HG02981 (cell line): ENCODE results near the gene HHLA2.

Experiments used
- ATAC-seq: cut with Tn5 transposase; IDR thresholded peaks from one replicate; pipeline ENCODE4 v1.9.1; 2021; ENCODE audit warnings: mild to moderate bottlenecking, moderate library complexity; ENCODE audit not compliant: unreplicated experiment

Gene HHLA2

GRCh38 chr3:108391917-108392593, 95.7 kb downstream of the HHLA2 start:
- ATAC-seq, result no peak

DNA sequence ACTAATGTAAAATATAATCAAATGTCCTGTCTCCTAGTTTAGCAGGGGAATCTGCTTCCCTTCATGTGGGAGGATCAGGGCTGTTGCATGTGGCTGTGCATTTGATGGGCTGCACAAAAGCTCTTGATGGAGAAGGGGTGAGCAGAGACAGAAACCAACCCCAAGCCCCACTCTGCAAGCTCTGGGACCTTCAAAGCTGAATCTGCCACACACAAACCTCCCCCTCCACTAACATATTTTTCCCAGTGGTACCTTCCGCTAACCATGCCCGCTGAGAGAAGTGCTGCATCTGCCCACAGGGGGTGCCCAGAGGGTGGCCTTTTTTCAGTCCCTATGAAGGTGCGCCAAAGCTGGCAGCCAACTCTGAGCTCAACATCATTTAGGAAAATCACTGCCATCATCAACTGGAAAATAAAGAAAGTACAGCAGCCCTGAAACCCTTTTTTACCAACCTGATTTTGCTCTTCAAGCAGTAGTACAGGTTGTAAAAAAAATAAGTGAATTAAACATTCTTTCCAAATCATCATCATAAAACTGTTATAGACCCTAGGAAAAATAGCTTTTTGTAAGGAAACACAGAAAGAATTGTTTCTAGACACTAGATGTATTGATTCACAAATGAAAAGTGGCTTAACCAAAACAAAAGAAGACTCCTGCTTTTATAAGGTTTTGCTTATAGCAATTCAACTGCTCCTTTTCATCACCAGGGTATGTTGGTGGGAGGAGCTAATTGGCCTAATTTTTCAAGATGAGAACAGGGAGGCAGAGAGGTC, 97.0 kb downstream of the HHLA2 start:
- ATAC-seq, result no peak

GRCh38 chr3:108394016-108394415, 97.7 kb downstream of the HHLA2 start:
- no peak for ATAC-seq

GRCh38 chr3:108394563-108394962, 98.2 kb downstream of the HHLA2 start:
- ATAC-seq, result no peak

- ATAC-seq, result no peak
Measured at GRCh38 chr3:108396336-108396735, 100.0 kb downstream of the HHLA2 start.

DNA sequence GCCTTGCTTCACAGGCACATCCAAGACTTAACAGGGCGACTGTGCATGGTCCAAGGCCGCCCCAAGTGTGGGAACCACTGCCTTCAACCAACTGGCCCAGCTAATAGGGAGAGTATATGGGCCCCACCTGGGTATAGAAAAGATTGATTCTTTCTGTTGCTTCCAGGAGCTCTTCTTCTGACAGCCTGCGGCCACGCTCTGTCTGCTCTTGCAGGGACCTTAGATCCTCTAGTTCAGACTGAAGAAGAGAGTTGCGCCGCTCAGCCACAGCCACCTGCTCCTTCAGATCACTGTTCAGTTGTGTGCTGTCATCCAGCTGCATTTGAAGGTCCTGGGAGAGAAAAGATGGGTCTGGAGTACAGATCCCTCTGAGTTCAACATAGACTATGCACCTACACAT, 102.2 kb downstream of the HHLA2 start:
- no peak for ATAC-seq

DNA sequence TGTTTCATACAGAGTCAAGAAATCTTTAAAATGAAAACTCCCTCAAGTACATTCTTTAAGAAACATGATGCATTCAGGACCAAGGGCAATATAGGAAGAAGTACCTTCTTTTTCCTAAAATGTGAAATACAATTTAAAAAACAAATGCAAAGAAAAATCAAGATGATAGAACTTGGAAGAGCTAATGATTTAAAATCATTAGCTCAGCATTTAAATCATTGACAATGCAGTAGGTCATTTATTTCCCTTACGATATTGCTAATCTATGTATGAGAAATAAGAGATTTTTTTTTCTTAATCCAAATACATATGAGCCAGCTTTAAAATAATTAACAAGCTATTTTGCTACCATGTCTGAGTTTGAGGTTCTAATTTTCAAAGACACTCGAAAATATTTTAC, 105.5 kb downstream of the HHLA2 start:
- ATAC-seq, result no peak

GRCh38 chr3:108403198-108403597, 106.8 kb downstream of the HHLA2 start:
- no peak for ATAC-seq

GRCh38 chr3:108403686-108404345, 107.5 kb downstream of the HHLA2 start:
- ATAC-seq, result no peak

- no peak for ATAC-seq
Measured at GRCh38 chr3:108404368-108404767, 108.0 kb downstream of the HHLA2 start.

GRCh38 chr3:108406063-108406660, 109.8 kb downstream of the HHLA2 start:
- ATAC-seq, result peak; percentile 19

- peak; percentile 95 for ATAC-seq
Measured at GRCh38 chr3:108406661-108407206, 110.4 kb downstream of the HHLA2 start.

DNA sequence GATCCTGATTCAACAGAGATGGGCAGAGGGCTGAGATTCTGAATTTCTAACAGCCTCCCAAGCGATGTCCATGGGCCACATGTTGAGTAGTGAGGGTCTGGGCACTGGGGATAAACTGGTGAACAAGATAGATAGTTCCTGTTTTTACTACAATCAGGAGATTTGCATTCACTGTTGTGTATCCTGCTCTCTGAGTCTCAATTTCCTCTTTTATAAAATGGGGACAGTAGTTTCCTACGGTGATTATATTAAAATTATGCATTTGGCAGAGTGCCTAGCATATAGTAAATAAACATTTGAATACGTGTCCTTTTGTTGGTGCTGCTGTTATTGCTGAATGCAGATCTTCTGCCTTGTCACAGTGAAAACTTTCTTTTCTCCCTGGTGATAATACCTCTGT, 111.5 kb downstream of the HHLA2 start:
- no peak for ATAC-seq

- ATAC-seq, result no peak
Measured at GRCh38 chr3:108408883-108409799, 112.8 kb downstream of the HHLA2 start.

GRCh38 chr3:108409800-108410178, 113.4 kb downstream of the HHLA2 start:
- ATAC-seq, result no peak

- no peak for ATAC-seq
Measured at GRCh38 chr3:108410531-108410984, 114.2 kb downstream of the HHLA2 start.

DNA sequence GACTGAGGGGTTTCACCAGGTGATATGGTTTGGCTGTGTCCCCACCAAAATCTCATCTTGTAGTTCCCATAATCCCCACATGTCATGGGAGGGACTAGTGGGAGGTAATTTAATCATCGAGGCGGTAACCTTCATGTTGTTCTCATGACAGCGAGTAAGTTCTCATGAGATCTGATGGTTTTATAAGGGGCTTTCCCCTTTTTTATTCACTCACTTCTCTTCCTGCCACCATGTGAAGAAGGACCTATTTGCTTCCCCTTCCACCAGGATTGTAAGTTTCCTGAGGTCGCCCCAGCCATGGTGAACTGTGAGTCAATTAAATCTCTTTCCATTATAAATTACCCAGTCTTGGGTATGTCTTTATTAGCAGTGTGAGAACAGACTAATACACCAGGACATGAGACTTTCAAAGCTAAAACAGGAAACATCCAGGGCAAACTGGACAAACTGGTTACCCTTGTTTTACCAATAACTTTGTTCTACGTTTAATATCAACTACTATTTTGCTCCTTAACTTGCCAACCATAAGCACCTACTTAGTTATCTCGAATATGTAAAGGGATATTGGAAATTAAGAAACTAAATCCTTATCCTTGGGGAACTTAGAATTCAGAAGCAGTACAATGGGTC, 115.9 kb downstream of the HHLA2 start:
- no peak for ATAC-seq

GRCh38 chr3:108414007-108414406, 117.7 kb downstream of the HHLA2 start:
- no peak for ATAC-seq

DNA sequence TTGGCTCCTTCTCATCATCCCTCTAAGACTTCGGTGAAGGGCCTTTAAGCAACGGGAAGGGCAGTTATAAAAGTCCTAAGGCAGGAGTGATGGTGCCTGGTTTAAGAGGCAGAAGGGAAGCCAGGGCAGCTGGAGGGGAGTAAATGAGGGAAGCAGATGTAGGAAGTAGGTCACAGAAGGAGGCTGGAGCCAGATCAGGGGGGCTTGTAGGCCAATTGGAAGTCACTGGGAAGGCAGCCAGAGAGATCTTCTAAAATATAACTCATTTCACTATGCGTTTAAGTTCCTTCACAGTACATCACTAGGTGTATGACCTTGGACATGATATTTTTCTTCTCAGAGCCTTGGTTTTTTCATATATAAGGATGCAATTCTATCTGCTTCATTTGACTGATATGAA, 119.3 kb downstream of the HHLA2 start:
- no peak for ATAC-seq
